ENCODE results near the gene MYO9B. TPM values are rescaled to one million over a fixed set of nuclear protein-coding genes. Genes with fewer than 3 reads are reported as not detected.

MYO9B gene
- total RNA-seq, 1 experiment from 2014 or later, result 74.6 TPM

GRCh38 chr19:17211547-17212446 is 136.2 kb downstream of the MYO9B start:
- H3K9me3 ChIP-seq (ENCODE audit: control insufficient read depth in 1 of 2, insufficient read depth in 1 of 2, low read depth in 1 of 2, low read length in 2 of 2), result no peaks in the 10 kb centered on the region
- ATAC-seq (no peak), DNase-seq (ENCODE audit: low read depth, low spot score) (no peak)
- no TSS peak for BruUV-seq (replicated peaks)
- H3K9ac ChIP-seq (ENCODE audit: low read length), result no peak overlapping the region
- H2AFZ ChIP-seq (ENCODE audit: low read depth, low read length, poor library complexity, severe bottlenecking), result no peak overlapping the region
- peaks cover 7% of the 10 kb centered on the region; the same call in 1 of the 2 replicates for H3K79me2 ChIP-seq (ENCODE audit: insufficient read depth, low read length)
- no peaks in the 10 kb centered on the region for H3K9me2 ChIP-seq (ENCODE audit: insufficient read depth)
- peaks cover 15 to 36% of the 10 kb centered on the region in 2 experiments; a peak in 3 of 4 replicates for H3K4me1 ChIP-seq (ENCODE audit: control insufficient read depth in 1 of 2, insufficient read depth in 2 of 2, low read length in 2 of 2)
- H3K4me3 ChIP-seq (replicated peaks in 1 of 2; ENCODE audit: low read depth in 1 of 2, low read length in 2 of 2), result no peak overlapping the region
- TF ChIP-seq CBX3 (IDR thresholded peaks at IDR 0.05; ENCODE audit: low read depth) (no peak), TCF7L2 (IDR thresholded peaks at IDR 0.05; ENCODE audit: borderline replicate concordance, extremely low read depth, insufficient read depth, insufficient read length) (no peak), CEBPB (IDR thresholded peaks at IDR 0.05; ENCODE audit: low read depth) (no peak), RAD21 (IDR thresholded peaks at IDR 0.05; ENCODE audit: low read depth) (no peak), YY1 (IDR thresholded peaks at IDR 0.05; ENCODE audit: extremely low read depth, insufficient replicate concordance, low read depth, low read length) (no peak), SRF (IDR thresholded peaks at IDR 0.05; ENCODE audit: low read depth) (no peak), EGR1 (IDR thresholded peaks at IDR 0.05; ENCODE audit: low read depth) (no peak)
- no peaks in the 10 kb centered on the region for H4K20me1 ChIP-seq (ENCODE audit: insufficient read depth)
- H3K27me3 ChIP-seq (ENCODE audit: insufficient read depth, low read length), result no peaks in the 10 kb centered on the region
- ChIA-PET RAD21 (ENCODE audit: low non-redundant PET in 1 of 2, low total read pairs in 2 of 2, uncharacterized antibody in 2 of 2, unreplicated experiment in 2 of 2) (no interaction called here), POLR2A (no interaction called here), CTCF (no interaction called here)
- peaks cover 6 to 10% of the 10 kb centered on the region in 2 experiments; a peak in 2 of 4 replicates for H3K36me3 ChIP-seq (ENCODE audit: control insufficient read depth in 1 of 2, insufficient read depth in 2 of 2, low read length in 2 of 2)
- intact Hi-C loops (cut with micrococcal nuclease), result no loop called here
- H3K27ac ChIP-seq (ENCODE audit: low read depth, low read length), result no peak overlapping the region
- H3K4me2 ChIP-seq (ENCODE audit: low read length), result no peak overlapping the region

GRCh38 chr19:17213334-17213733 is 137.8 kb downstream of the MYO9B start:
- Histone ChIP-seq H3K9me2 (ENCODE audit: insufficient read depth) (no peaks in the 10 kb centered on the region), H3K4me1 (ENCODE audit: control insufficient read depth in 1 of 2, insufficient read depth in 2 of 2, low read length in 2 of 2) (peaks cover 15 to 36% of the 10 kb centered on the region in 2 experiments; a peak in 3 of 4 replicates), H2AFZ (ENCODE audit: low read depth, low read length, poor library complexity, severe bottlenecking) (no peak overlapping the region), H4K20me1 (ENCODE audit: insufficient read depth) (no peaks in the 10 kb centered on the region), H3K79me2 (ENCODE audit: insufficient read depth, low read length) (peaks cover 7% of the 10 kb centered on the region; the same call in 1 of the 2 replicates), H3K27ac (ENCODE audit: low read depth, low read length) (no peak overlapping the region; the same call in 1 of the 2 replicates), H3K4me2 (ENCODE audit: low read length) (no peak overlapping the region), H3K9me3 (ENCODE audit: control insufficient read depth in 1 of 2, insufficient read depth in 1 of 2, low read depth in 1 of 2, low read length in 2 of 2) (no peaks in the 10 kb centered on the region), H3K27me3 (ENCODE audit: insufficient read depth, low read length) (no peaks in the 10 kb centered on the region), H3K36me3 (ENCODE audit: control insufficient read depth in 1 of 2, insufficient read depth in 2 of 2, low read length in 2 of 2) (peaks cover 6 to 12% of the 10 kb centered on the region in 2 experiments; a peak in 2 of 4 replicates), H3K4me3 (replicated peaks in 1 of 2; ENCODE audit: low read depth in 1 of 2, low read length in 2 of 2) (no peak overlapping the region), H3K9ac (ENCODE audit: low read length) (no peak overlapping the region)
- BruUV-seq (replicated peaks), result no TSS peak
- intact Hi-C loops (cut with micrococcal nuclease), result no loop called here
- CTCF ChIA-PET, result no interaction called here
- POLR2A ChIA-PET, result no interaction called here
- no peak for DNase-seq (ENCODE audit: low read depth, low spot score)
- RAD21 ChIA-PET (ENCODE audit: low non-redundant PET in 1 of 2, low total read pairs in 2 of 2, uncharacterized antibody in 2 of 2, unreplicated experiment in 2 of 2), result no interaction called here
- no peak for ATAC-seq
- TF ChIP-seq POLR2AphosphoS5 (IDR thresholded peaks at IDR 0.05; ENCODE audit: low read depth, low read length) (no peak), ELF1 (IDR thresholded peaks at IDR 0.05; ENCODE audit: borderline replicate concordance, low read depth) (no peak)

All from HCT116 (cell line).